ENCODE data around the gene HDAC7.

The HDAC7 gene

GRCh38 chr12:47778881-47779280, 40.8 kb downstream of the HDAC7 start:
- no peak for DNase-seq (ENCODE audit: low read depth in 3 of 3)

DNA sequence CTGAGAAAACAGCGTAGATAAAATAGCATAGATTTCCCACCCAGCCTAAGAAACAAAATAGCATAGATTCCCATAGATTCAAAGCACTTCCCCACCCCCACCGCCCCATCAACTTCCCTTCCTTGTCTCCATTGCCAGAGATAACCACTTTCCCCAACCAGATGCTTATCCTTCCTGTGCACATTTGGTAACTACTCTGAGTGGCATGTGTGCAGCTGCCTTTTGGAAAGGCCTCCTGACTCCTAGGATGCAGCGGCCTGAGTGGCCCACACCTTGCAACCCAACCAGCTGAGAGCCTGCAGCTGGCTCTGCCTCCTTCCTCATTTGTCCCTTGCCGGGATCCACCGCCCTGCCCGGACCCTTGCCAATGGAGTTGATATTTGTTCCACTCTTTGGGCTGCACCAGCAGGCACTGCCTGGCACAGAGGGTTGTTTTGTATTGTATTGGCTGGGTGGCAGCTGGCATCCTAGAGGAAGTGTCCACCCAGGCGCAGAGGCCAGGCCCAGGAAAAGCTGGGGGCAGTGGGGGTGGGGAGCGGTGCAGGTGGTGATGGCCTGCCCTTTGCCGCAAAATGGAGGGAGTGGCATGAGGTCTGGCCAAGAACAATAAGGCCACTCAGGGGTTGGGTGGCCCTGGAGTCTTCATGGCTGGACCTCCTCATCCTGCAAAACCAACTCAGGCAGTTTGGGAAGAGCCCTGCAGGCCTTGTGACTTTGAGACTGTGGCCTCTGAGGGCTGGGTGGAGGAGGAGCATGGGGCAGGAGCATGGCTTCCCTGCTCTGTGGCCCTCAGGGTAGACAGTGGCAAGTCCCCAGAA, 41.8 kb downstream of the HDAC7 start:
- DNase-seq (ENCODE audit: low read depth in 3 of 3): no peak

GRCh38 chr12:47777151-47777550, 42.6 kb downstream of the HDAC7 start:
- DNase-seq (ENCODE audit: low read depth in 3 of 3): no peak

- no peak for DNase-seq (ENCODE audit: low read depth in 3 of 3)
Observed at GRCh38 chr12:47776471-47777143, 43.1 kb downstream of the HDAC7 start.

GRCh38 chr12:47775100-47775911, 44.4 kb downstream of the HDAC7 start:
- DNase-seq (ENCODE audit: low read depth in 3 of 3): no peak

DNA sequence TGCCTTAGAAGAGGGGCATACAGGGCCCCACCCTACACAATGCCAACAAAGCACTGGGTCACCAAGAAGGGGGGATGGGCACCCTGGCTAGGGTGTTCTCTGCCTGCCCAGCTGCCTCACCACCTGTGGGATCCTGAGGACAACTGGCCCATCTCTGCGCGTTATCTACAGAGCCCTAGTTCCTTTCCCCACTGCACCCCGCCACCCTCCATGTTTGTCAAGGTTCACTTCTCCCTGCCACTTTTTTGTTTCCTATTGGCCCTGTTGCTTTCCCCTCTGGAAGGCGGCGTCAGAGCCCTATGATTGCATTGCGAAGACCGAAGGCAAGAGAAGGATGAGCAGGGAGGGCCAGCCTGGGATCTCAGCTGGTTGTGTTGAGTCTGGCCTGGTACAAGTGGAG, 45.0 kb downstream of the HDAC7 start:
- DNase-seq (ENCODE audit: low read depth in 3 of 3): no peak

DNA sequence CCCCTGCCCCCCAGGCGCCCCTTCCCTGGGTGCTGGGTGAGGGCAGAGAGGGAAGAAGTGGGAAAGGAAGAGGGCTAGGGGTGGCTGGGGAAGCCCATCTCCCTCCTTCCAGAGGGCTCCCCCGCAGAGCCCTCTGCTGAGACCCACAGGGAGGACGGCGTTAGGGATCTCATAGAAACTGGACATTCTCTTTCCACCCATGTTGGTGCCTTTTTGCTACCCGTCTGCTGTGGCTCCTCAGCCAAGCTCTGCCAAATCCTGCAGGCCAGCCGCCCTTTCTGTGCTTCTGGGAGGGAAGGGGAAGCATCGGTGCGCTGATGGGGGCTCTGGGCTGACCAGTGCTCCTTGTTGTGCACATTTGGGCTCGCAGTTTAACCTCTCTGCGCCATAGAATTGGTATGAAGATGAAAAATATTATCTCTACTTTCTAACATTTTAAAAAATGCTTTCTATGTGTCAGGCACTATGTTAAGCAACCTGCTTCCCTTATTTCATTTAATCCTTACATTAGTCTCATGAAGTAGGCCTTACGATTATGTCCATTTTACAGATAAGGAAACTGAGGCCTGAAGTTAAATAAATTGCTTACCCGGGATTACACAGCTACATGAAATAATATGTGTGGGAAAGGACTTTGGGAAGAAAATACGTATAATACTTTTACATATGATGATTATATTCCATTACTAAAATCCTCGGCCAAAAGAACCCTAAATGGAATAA, 45.7 kb downstream of the HDAC7 start:
- no peak for DNase-seq (ENCODE audit: low read depth in 3 of 3)

DNA sequence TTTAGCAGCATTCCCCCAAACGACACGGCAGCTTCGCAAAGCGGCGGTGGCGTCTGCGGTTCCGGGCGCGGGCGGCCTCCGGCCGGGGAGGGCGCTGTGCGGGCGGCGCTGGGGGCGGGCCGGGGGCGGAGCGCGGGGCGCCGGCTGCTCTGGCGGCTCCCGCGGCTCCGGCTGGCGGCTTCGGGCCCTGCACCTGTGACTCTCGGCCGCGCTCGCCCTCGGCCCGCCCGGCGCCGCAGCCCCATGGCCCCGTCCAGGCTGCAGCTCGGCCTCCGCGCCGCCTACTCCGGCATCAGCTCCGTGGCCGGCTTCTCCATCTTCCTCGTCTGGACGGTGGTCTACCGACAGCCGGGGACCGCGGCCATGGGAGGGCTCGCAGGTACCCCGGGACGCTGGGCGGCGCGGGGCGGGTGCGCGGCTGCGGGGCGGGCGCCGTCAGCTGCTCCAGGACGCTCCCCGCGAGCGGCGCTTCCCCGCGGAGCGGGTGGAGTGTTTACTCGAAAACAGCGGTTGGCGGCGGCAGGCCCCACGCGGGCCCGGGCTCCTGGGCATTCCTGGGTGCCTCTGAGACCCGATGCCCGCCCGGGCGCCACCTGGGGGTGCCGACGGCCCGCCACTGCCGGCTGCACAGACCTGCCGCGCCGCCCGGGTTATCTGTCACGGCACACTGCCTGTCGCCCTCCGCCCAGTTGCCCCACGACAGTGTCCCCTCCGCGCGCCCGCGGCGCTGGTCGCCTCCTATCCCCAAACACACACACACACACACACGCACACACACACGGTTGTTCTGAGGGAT, 46.4 kb downstream of the HDAC7 start, which contains the start of gene SLC48A1:
SLC48A1 (plus strand) TSS at position 177 of the 796 bp plus-strand sequence; CDS start at position 244, 67 bp downstream.
- peak; percentile 45 to 56 (median 55) for DNase-seq (ENCODE audit: low read depth in 3 of 3)

- DNase-seq (ENCODE audit: low read depth in 3 of 3): no peak
Observed at GRCh38 chr12:47772738-47773061, 47.0 kb downstream of the HDAC7 start.

- DNase-seq (ENCODE audit: low read depth in 3 of 3): no peak
Observed at GRCh38 chr12:47772094-47772660, 47.5 kb downstream of the HDAC7 start.

GRCh38 chr12:47771304-47771703, 48.4 kb downstream of the HDAC7 start:
- no peak for DNase-seq (ENCODE audit: low read depth in 3 of 3)

DNA sequence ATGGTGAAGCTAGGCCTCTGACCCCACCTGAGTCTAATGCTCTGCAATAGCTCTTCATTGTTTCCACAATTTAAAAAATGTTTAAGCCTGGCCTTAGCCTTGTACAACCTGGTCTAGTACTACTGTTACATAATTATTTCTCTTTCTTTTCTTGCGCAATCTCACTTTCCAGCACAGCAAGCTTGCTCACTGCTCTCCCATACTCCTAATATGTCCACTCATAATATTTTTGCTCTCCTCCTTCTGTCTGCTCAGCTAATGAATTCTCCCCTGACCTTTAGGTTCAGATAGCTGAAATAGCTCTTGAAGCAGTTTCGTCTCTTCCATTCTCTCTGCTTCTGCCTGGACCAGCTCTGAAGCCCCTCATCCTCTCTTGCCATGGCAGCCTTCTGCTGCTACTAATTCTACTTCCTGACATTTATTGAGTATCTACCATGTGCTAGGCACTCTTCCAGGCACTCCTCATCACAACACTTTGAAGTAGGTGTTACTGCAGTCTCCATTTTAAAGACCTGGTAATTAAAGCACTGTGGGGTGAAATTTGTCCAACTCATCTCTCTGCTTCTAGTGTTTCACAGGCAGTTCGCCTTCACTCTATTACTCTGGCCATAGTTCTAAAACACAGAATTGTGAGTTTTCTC, 49.5 kb downstream of the HDAC7 start:
- no peak for DNase-seq (ENCODE audit: low read depth in 3 of 3)

DNA sequence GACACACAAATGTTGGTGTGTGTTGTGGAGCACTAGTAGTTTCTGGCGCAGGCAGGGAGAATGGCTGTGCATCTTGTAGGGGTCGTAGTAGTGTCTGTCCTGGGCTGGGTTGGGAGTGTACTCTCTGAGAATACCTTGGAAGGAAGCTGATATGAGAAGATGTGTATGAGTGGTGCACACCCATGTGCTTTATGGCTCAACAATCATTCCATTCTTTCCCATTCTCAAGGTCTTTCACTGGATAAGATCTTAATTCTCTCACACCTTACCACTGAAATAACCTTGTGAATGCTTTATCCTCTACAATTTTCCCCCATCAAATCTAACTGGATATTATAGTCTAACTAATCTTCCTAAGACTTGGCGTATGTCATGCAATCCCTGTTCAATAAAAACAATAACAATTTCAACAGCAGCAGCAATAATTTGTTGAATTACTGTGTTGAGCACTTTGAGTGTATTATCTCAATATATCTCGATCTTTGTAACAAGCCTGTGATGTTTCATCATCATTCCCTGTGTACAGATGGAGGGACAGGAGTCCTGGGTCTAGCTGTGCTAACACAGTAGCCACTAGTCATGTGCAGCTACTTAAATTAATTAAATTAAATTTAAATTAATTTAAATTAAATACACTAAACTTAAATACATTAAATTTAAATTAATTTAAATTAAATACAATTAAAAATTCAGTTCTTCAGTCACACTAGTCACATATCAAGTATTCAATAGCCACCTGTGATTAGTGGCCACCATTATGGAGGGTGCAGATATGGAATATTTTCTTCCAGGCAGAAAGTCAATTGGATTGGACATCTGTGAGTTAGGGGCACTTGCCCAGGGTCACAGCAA, 50.2 kb downstream of the HDAC7 start:
- DNase-seq (ENCODE audit: low read depth in 3 of 3): no peak

DNA sequence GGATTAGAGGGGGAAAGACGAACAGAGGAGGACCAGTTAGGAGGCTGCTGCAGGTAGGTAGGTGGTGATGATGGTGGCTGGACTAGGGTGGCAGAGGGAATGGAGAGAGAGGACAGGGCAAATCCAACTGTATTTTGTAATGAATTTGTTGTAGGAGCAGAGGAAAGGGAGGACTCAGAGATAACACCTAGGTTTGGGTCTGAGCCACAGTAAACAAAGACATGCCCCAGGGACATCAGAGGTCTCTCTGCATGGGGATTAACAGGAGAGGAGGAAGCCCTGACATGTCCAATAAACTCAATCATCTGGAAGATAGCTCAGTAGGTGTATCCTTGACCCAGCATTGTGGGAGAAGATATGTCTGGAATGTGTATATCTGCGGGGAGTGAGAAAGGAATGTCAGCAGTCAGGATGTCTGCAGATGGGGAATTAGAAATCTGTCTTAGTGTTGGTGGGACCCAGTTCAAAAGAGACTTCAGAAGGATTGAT, 51.3 kb downstream of the HDAC7 start:
- no peak for DNase-seq (ENCODE audit: low read depth in 3 of 3)

- peak in 2 of 3 experiments; percentile 53 to 60 for DNase-seq (ENCODE audit: low read depth in 3 of 3)
Observed at GRCh38 chr12:47767216-47767724, 52.4 kb downstream of the HDAC7 start.

DNA sequence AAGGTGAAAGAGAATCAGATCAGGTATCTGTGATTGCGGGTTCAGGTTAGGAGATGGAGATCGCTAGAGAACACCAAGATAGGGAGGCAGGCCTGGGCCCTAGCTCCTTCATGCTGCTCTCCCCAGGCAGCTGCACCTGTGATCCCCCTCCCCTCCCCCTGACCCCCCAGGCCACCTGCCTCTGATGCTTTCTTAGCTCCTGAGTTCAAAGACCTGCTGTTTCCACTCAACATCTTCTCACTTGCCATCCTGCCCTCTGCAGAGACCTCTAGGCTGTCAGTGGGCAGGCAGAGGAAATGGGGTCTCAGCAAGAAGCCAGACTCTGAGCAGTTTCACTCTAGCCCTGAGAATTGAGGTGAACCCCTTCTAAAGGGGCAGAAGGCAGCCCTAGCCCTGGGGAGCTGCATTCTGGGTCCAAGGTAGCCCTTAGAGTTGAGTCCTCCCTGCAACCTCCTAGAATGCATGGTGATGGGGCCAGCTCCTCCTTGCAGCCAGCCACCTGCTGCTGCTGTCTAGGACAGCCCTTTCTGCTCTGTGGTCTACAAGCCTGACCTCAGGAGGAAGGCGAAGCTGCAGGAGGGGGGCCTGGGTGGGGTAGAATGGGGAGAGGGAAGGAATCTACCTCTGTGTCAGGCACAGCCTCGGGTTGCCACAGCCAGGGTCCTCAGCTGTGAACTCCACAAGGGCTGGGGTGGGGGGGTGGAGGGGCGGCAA, 53.0 kb downstream of the HDAC7 start:
- DNase-seq (ENCODE audit: low read depth in 3 of 3): no peak

GRCh38 chr12:47763481-47764346, 56.0 kb downstream of the HDAC7 start:
- DNase-seq (ENCODE audit: low read depth in 3 of 3): no peak
